Activated T-helper 1 cell treated with anti-CD3 and anti-CD28 coated beads, Interleukin-12 subunit alpha, Interleukin-12 subunit beta, Interleukin-2, Interleukin-4 antibody, amounts not matched to agents 30 ng/mL and 10 ng/mL and 1 ng/mL, durations not matched to agents 14 hours and 24 hours and 36 hours (primary cell): ENCODE results near the gene CSN2. TPM values are rescaled to one million over a fixed set of nuclear protein-coding genes. Genes with fewer than 3 reads are reported as not detected.

ENCODE experiments used
- DNase-seq: peaks from one replicate; pipeline ENCODE4 v3.0.0; 2021; ENCODE audit warnings: low spot score
- H3K27ac Mint-ChIP-seq: one replicate; pipeline ENCODE4 v1.8.0; 2021; ENCODE audit warnings: mild to moderate bottlenecking, mixed read lengths
- H3K27me3 Mint-ChIP-seq: one replicate; pipeline ENCODE4 v1.8.0; 2022; ENCODE audit warnings: mild to moderate bottlenecking, moderate library complexity, mixed read lengths; ENCODE audit not compliant: insufficient read depth
- H3K36me3 Mint-ChIP-seq: one replicate; pipeline ENCODE4 v1.8.0; 2021; ENCODE audit warnings: low read depth, mixed read lengths
- H3K4me1 Mint-ChIP-seq: one replicate; pipeline ENCODE4 v1.8.0; 2021; ENCODE audit warnings: low read depth, mixed read lengths
- H3K4me3 Mint-ChIP-seq: one replicate; pipeline ENCODE4 v1.8.0; 2021; ENCODE audit warnings: mild to moderate bottlenecking, moderate library complexity, mixed read lengths
- H3K9me3 Mint-ChIP-seq: one replicate; pipeline ENCODE4 v1.8.0; 2021; ENCODE audit warnings: mixed read lengths
- intact Hi-C: fragments of 100-400 bp; cut with micrococcal nuclease; formaldehyde crosslinking; loops from one replicate; pipeline ENCODE4 v1.15.1; 2024
- total RNA-seq: library from RNA; stranded (reverse); gene quantifications from 2 replicates; pipeline ENCODE4 v1.2.3, GENCODE V29; 2022

The CSN2 gene, protein sequence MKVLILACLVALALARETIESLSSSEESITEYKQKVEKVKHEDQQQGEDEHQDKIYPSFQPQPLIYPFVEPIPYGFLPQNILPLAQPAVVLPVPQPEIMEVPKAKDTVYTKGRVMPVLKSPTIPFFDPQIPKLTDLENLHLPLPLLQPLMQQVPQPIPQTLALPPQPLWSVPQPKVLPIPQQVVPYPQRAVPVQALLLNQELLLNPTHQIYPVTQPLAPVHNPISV
- not detected in 2 replicates for total RNA-seq

DNA sequence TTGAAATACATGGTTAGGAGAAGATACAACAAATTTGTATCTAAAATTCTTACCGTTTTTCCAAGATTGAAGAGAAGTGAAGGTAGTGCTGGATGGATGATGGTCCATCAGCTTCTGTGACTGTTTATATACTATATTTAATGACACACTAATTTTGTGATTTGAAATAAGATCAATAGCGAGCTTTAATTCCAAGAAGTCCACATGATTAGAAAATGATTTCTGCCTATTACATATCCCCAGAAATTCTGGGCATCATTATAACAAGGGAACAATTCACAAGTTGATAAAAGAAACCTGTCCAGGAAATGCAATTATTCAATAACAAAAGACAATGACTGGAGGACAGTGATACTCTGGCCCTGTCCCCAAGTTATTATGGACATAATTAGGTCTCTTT lies at the start of gene CSN2:
TSS of gene CSN2 (minus strand) at position 101 of the 400 bp plus-strand sequence. CDS start 4,733 bp downstream, outside the sequence.
- DNase-seq: no peak
- H3K27ac Mint-ChIP-seq: no peak within 1 kb of the TSS
- intact Hi-C loops: no loop called here

DNA sequence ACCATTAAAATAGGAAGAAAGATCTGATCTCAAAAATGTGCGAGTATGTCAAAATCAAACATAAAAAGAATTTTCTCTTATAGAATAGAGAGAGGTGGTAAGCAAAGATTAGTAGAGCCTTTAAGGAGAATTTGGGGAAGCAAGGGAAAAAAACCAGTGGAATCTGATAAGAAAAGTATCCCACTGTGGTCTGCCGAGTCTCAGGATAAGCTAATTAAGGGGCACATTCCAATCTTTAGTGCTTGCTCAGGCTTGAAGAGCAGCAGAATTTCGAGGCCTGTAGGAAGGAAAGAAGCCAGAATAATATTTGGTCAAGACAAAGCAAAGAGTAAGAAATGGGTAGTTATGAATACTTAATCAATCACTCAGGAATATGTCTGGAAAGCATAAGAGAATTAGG lies 43.2 kb upstream of the CSN2 start:
- no peaks in the 10 kb centered on the region for H3K4me1 Mint-ChIP-seq
- intact Hi-C loops: no loop called here
- DNase-seq: no peak
- H3K27me3 Mint-ChIP-seq: no peaks in the 10 kb centered on the region
- H3K4me3 Mint-ChIP-seq: no peak overlapping the region
- no peaks in the 10 kb centered on the region for H3K9me3 Mint-ChIP-seq
- no peaks in the 10 kb centered on the region for H3K36me3 Mint-ChIP-seq
- no peak overlapping the region for H3K27ac Mint-ChIP-seq

More for the DNA sequence above, at the start of gene CSN2:
- H3K36me3 Mint-ChIP-seq: no peaks in the 10 kb centered on the region
- H3K4me3 Mint-ChIP-seq: no peak within 1 kb of the TSS
- H3K9me3 Mint-ChIP-seq: no peaks in the 10 kb centered on the region
- no peaks in the 10 kb centered on the region for H3K27me3 Mint-ChIP-seq
- H3K4me1 Mint-ChIP-seq: no peaks in the 10 kb centered on the region

- Mint-ChIP-seq H3K4me1 (no peaks in the 10 kb centered on the region), H3K27ac (no peak overlapping the region), H3K27me3 (no peaks in the 10 kb centered on the region), H3K9me3 (no peaks in the 10 kb centered on the region), H3K36me3 (no peaks in the 10 kb centered on the region), H3K4me3 (no peak overlapping the region)
- intact Hi-C loops: no loop called here
- DNase-seq: no peak
These were observed 37.0 kb upstream of the CSN2 start for GRCh38 chr4:70002507-70002906.

DNA sequence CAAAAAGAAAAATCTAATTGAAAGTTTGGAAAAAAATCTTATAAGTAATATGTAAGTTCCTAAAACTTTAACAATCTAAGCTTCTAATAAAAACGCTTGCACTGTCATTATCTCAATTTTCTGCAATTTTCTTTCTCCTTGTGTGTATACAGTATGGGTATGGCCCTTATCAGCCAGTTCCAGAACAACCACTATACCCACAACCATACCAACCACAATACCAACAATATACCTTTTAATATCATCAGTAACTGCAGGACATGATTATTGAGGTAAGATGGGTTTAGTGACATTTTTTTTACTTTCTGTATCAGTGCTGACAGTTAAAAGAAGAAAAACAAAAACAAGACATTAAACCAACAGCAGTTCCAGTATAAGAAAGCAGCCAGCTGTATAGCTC lies 35.2 kb upstream of the CSN2 start:
- H3K4me3 Mint-ChIP-seq: no peak overlapping the region

DNA sequence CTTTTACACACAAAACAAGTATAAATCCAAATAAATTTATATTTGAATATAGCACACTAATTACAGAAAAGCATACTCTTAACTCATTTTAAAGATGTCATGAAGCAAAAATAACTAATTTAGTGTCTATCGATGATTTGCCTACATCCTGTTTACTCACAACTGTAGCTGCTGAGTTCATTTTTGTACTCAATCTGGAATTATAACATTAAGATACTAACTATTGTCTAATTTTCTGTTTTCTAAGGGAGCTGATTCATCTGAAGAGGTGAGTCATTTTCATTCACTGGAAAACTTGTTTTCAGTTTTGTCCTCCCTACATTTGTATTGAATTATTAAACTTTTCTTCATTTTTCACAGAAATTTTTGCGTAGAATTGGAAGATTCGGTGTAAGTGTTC lies 33.9 kb upstream of the CSN2 start:
- Mint-ChIP-seq H3K27me3 (no peaks in the 10 kb centered on the region), H3K9me3 (no peaks in the 10 kb centered on the region), H3K4me1 (no peaks in the 10 kb centered on the region), H3K27ac (no peak overlapping the region), H3K4me3 (no peak overlapping the region), H3K36me3 (no peaks in the 10 kb centered on the region)
- no peak for DNase-seq
- intact Hi-C loops: no loop called here

More for the DNA sequence above, 35.2 kb upstream of the CSN2 start:
- no peaks in the 10 kb centered on the region for H3K27me3 Mint-ChIP-seq
- no peak overlapping the region for H3K27ac Mint-ChIP-seq
- H3K9me3 Mint-ChIP-seq: no peaks in the 10 kb centered on the region
- no peaks in the 10 kb centered on the region for H3K4me1 Mint-ChIP-seq
- DNase-seq: no peak
- intact Hi-C loops: no loop called here
- H3K36me3 Mint-ChIP-seq: no peaks in the 10 kb centered on the region

GRCh38 chr4:69995526-69996016 lies 30.0 kb upstream of the CSN2 start, which contains the start of gene STATH:
Gene STATH, plus strand, starts transcription at chr4:69995966. Its CDS starts 2,472 bp downstream, at chr4:69998438.
- H3K9me3 Mint-ChIP-seq: no peaks in the 10 kb centered on the region
- DNase-seq: no peak
- no peak within 1 kb of the TSS for H3K4me3 Mint-ChIP-seq
- H3K27ac Mint-ChIP-seq: no peak within 1 kb of the TSS
- no peaks in the 10 kb centered on the region for H3K27me3 Mint-ChIP-seq
- intact Hi-C loops: no loop called here
- no peaks in the 10 kb centered on the region for H3K4me1 Mint-ChIP-seq
- H3K36me3 Mint-ChIP-seq: no peaks in the 10 kb centered on the region

DNA sequence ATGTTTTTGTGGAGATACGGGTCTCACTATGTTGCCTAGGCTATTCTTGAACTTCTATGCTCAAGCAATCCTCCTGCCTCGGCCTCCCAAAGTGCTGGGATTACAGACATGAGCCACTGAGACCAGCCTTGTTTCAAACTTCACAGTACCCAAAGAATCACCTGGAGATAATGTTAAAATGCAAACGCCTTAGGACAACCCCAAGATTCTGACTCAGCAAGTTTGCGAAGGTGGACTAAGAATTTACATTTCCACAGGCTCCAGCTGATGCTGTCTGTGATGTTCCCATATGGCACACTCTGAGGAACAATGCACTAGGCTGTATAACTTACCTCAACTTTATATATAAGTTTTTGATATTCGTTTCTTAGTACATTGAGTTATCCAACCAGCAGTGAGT lies 29.3 kb upstream of the CSN2 start:
- H3K27ac Mint-ChIP-seq: no peak overlapping the region
- H3K27me3 Mint-ChIP-seq: no peaks in the 10 kb centered on the region
- no peaks in the 10 kb centered on the region for H3K4me1 Mint-ChIP-seq
- H3K36me3 Mint-ChIP-seq: no peaks in the 10 kb centered on the region
- intact Hi-C loops: no loop called here
- no peaks in the 10 kb centered on the region for H3K9me3 Mint-ChIP-seq
- H3K4me3 Mint-ChIP-seq: no peak overlapping the region
- DNase-seq: no peak

DNA sequence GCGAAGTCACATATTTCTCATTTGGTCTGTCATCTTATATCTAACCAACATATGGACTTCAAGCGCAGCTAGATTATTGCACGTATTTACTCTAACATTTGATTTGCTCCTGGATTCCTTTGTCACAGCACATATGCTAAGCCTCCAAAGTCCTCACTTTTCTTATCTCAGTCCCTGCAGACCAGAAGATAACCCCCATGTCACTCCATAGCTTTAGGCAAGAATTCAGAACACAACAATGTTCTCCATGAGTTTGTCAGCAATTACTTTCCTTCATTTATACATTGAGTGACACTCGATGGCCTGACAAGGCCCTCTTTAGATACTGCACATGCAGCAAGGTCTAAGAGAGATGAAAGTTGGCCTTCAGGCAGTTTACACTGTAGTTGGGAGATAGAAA lies 25.5 kb upstream of the CSN2 start:
- no peaks in the 10 kb centered on the region for H3K36me3 Mint-ChIP-seq
- H3K27me3 Mint-ChIP-seq: no peaks in the 10 kb centered on the region
- DNase-seq: no peak
- no peaks in the 10 kb centered on the region for H3K4me1 Mint-ChIP-seq
- H3K9me3 Mint-ChIP-seq: no peaks in the 10 kb centered on the region
- intact Hi-C loops: no loop called here
- no peak overlapping the region for H3K27ac Mint-ChIP-seq
- no peak overlapping the region for H3K4me3 Mint-ChIP-seq

- H3K27me3 Mint-ChIP-seq: no peaks in the 10 kb centered on the region
- H3K9me3 Mint-ChIP-seq: no peaks in the 10 kb centered on the region
- DNase-seq: no peak
- H3K27ac Mint-ChIP-seq: no peak overlapping the region
- H3K4me1 Mint-ChIP-seq: no peaks in the 10 kb centered on the region
- intact Hi-C loops: no loop called here
- H3K36me3 Mint-ChIP-seq: no peaks in the 10 kb centered on the region
- H3K4me3 Mint-ChIP-seq: no peak overlapping the region
These were observed 21.1 kb upstream of the CSN2 start for GRCh38 chr4:69986663-69987062.

- Mint-ChIP-seq H3K27me3 (no peaks in the 10 kb centered on the region), H3K4me1 (no peaks in the 10 kb centered on the region), H3K27ac (no peak overlapping the region), H3K4me3 (no peak overlapping the region), H3K36me3 (no peaks in the 10 kb centered on the region), H3K9me3 (no peaks in the 10 kb centered on the region)
- no peak for DNase-seq
- intact Hi-C loops: no loop called here
These were observed 18.5 kb upstream of the CSN2 start for GRCh38 chr4:69984030-69984443.

DNA sequence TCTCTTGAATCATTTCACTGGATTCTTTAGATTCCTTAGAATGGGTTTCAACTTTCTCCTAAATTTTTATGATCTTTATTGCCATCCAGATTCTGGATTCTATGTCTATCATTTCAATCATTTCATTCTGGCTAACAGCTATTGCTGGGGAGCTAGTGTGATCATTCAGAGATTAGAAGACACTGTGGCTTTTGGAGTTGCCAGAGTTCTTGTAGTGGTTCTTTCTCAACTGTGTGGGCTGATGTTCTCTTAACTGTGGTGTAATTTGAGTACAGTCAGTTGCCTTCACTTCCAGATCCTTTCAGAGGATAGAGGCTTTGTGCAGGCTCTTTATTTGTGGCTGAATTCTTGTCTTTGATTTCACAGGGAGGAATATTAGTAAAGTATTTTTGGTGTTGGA lies 12.1 kb upstream of the CSN2 start:
- intact Hi-C loops: no loop called here
- Mint-ChIP-seq H3K4me1 (no peaks in the 10 kb centered on the region), H3K4me3 (no peak overlapping the region), H3K36me3 (no peaks in the 10 kb centered on the region), H3K27ac (no peak overlapping the region), H3K27me3 (no peaks in the 10 kb centered on the region), H3K9me3 (no peaks in the 10 kb centered on the region)
- no peak for DNase-seq

- no peak for DNase-seq
- no peaks in the 10 kb centered on the region for H3K9me3 Mint-ChIP-seq
- no peaks in the 10 kb centered on the region for H3K4me1 Mint-ChIP-seq
- no peak overlapping the region for H3K27ac Mint-ChIP-seq
- no peaks in the 10 kb centered on the region for H3K27me3 Mint-ChIP-seq
- H3K36me3 Mint-ChIP-seq: no peaks in the 10 kb centered on the region
- no peak overlapping the region for H3K4me3 Mint-ChIP-seq
- intact Hi-C loops: no loop called here
These were observed 9.1 kb upstream of the CSN2 start for GRCh38 chr4:69974631-69975030.

- Mint-ChIP-seq H3K27me3 (no peaks in the 10 kb centered on the region), H3K4me3 (no peak overlapping the region), H3K27ac (no peak overlapping the region), H3K4me1 (no peaks in the 10 kb centered on the region), H3K9me3 (no peaks in the 10 kb centered on the region), H3K36me3 (no peaks in the 10 kb centered on the region)
- DNase-seq: no peak
- intact Hi-C loops: no loop called here
These were observed 4.5 kb upstream of the CSN2 start for GRCh38 chr4:69970071-69970470.

DNA sequence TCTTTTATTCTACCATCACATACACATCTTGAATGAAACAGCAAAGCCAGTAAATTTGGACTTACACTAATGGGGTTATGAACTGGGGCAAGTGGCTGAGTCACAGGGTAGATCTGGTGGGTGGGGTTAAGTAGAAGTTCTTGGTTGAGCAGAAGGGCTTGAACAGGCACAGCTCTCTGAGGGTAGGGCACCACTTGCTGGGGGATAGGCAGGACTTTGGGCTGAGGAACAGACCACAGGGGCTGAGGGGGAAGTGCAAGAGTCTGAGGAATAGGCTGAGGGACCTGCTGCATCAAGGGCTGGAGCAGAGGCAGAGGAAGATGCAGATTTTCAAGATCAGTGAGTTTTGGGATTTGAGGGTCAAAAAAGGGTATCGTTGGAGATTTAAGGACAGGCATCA lies 8.3 kb downstream of the CSN2 start:
- no peaks in the 10 kb centered on the region for H3K36me3 Mint-ChIP-seq
- H3K4me3 Mint-ChIP-seq: no peak overlapping the region
- intact Hi-C loops: no loop called here
- no peaks in the 10 kb centered on the region for H3K27me3 Mint-ChIP-seq
- no peaks in the 10 kb centered on the region for H3K9me3 Mint-ChIP-seq
- no peak overlapping the region for H3K27ac Mint-ChIP-seq
- DNase-seq: no peak
- H3K4me1 Mint-ChIP-seq: no peaks in the 10 kb centered on the region
